Activated CD8-positive, alpha-beta memory T cell treated with anti-CD3 and anti-CD28 coated beads, Interleukin-2, amount 50 U/mL, for 24 hours (primary cell): ENCODE measurements around the gene JPH3.

ENCODE experiments used
- DNase-seq: peaks from one replicate; pipeline ENCODE4 v3.0.0-alpha.2; 2020; ENCODE audit errors: extremely low read depth

JPH3 gene

DNA sequence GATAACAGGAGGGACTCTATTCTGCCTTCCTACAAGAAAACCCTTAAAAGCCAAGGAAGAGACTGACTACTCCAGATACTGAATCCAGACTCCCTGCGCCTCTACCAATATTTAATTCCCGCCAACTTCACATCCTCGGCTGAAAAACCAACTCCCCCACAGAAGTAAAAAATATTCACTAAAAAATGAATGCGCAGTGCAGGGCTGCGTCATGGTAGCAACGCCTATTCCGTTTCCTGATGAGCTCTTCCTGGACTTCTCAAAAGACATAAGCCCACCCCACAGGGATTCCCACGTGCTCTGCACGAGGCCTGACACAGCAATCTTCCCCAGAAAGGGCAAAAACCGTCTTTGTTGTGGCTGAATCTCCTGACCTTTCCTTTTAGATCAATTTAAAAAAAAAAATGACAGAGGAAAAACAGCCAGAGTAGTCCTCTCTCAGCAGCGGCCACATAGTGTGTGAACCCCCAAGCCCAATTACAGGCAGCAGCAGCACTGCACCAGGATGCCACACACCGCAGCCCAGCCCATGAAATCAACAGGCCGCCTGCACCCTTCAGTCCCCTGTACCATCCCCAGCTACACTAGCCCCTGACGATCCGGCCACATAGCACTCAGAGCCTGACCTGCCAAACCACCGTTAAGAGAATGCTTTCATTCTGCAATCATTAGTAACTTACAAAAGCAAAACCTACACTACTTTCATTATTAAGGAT, 139.6 kb downstream of the JPH3 start:
- no peak for DNase-seq

DNA sequence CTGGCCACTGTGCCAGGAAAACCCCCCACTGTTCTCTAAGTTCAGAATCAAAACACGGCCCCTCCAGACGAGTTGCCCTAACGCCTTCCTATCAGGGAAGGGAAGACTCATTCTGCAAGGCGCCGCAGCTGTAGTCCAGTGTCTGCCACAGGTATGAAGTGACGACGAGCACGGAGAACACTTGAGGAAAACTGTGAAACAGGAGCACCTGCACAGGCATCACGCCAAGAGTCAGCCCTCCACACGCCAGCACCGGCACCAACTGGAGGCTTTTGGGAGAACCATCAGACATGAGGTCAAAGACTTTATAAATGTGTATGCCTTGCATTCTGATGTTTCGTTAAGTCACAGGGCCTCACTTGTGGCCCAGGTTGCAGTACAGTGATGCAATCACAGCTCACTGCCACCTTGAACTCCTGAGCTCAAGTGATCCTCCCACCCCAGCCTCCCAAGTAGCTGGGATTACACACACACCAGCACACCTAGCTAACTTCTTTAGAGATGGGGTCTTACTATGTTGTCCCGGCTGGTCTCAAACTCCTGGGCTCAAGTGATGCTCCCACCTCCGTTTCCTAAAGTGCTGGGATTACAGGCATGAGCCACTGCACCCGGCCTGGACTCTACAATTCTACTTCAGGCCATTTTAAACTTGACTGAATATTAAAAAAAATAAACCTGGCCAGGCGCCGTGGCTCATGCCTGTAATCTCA, 140.6 kb downstream of the JPH3 start:
- DNase-seq: no peak

DNA sequence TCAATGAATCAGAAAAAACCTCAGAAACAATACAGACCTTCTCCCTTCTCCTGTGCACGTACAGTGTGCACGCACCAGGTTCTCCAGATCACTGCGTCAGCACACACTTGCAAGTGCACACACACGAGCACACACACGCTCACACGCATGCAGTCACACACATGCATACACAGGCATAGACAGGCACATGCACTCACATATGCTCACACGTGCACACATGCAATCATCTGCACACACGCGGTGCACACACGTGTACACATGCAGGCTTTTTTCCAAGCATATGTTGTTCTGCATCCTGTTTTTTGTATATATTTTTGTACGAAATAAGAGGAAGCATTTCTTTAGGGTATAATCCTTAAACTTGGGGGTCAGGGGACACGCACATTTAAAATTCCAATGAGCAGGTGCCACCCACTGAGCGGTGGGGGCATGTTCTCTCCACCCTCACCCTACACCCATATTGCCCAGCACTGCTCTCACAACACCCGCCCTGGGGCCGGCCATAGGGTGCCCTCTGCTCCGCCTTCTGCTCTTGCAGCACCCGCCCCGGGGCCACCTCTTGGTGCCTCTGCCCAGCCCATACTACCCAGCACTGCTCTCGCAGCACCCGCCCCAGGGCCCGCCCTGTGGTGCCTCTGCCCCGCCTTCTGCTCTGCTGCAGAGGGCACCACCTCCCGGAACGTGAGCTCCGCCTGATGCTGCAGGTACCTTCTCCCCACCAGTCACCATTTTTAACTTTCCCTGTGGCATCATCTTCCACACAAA, 142.6 kb downstream of the JPH3 start:
- no peak for DNase-seq

DNA sequence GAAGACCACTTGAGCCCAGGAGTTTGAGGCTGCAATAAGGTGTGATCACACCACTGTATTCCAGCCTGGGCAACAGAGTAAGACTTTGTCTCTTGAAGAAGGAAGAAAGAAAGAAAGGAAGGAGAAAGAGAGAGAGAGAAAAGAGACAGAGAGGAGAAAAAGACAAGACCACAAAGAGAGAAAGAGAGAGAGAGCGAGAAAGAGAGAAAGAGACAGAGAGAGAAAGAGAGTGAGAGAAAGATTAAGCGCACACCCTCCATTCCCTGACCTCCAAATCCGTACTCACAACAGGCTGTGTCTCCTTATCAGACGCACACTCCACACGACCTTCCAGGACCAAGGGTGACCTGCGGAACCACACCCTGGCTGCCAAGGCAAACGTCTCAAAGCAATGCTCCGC, 143.9 kb downstream of the JPH3 start:
- no peak for DNase-seq
